HG03439 (cell line): ENCODE results near the gene CERS1.

Experiments used
- ATAC-seq: cut with Tn5 transposase; IDR thresholded peaks from one replicate; pipeline ENCODE4 v1.9.1; 2021; ENCODE audit warnings: mild to moderate bottlenecking, moderate library complexity; ENCODE audit not compliant: unreplicated experiment

Gene CERS1

DNA sequence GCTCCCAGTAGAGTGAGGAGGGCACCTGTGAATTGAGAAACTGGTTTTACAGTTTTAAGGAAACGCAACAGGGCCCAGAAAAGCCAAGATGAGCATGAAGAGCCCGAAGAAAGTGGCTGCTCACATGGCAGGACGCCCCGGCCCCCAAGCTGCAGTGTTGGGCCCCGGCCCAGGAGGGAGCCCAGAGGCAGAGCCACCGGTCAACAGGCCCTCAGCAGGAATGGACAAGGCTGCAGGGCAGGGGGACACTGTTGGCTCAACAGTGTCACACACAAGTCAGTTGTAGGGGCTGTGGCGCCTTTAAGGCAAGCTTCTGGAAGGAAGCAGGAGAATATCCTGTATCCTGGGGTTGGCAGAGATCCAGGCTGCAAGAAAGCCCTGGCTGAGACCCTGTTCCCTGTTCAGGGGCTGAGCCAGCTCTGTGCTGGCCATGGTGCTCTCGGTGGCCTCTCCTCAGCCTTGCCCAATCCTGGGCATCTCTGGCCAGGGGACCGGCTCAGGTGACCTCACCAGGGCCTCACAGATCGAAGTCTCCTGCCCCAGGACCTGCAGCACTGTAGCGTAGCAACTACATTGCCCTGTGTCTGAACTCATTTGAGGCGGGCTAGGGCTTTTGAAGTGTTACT, 36.2 kb downstream of the CERS1 start:
- ATAC-seq, result no peak

DNA sequence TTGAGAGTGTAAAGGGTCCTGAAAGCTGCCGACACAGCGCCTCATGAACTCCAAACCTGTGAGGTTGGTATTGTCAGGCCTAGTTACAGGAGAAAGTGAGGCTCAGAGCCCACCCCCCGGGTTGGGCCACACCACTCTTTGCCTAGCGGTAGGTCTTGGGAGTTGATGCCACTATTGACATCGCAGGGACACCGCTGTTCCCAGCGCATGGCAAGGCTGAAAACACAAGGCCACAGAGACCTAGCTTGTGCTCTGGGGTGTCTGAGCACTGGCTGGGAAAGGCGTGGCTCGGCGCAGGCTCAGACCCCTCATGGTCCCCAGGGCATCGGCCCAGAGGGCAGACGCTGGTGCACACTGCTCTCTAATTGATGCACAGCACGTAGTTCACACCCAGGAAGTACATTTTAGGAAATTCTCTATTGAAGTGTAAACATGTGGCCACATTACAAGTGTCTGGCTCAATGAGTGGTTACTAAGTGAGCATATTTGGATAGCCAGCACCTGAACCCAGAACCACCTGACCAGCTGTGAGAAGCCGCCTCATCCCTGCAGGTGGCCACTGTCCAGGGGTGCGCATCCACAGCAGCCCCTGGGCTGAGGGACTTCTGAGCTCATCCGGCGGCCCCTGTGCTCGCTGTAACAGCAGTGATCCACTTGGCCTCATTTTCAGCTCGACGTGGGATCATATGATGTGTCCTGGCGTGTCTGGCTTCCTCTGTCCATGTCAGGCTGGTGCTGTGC, 36.9 kb downstream of the CERS1 start:
- ATAC-seq, result no peak

DNA sequence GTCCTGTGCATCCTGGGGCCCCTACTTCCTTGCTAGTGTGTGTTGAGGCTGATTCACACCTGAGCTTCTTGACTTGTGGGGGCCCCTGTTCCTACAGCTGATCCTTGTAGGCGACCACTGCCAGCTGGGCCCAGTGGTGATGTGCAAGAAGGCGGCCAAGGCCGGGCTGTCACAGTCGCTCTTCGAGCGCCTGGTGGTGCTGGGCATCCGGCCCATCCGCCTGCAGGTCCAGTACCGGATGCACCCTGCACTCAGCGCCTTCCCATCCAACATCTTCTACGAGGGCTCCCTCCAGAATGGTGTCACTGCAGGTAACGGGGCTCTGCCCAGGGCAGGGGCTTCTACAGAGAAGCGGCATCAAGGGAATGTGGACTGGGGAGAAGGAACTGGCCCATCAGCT, 38.7 kb downstream of the CERS1 start:
- no peak for ATAC-seq

DNA sequence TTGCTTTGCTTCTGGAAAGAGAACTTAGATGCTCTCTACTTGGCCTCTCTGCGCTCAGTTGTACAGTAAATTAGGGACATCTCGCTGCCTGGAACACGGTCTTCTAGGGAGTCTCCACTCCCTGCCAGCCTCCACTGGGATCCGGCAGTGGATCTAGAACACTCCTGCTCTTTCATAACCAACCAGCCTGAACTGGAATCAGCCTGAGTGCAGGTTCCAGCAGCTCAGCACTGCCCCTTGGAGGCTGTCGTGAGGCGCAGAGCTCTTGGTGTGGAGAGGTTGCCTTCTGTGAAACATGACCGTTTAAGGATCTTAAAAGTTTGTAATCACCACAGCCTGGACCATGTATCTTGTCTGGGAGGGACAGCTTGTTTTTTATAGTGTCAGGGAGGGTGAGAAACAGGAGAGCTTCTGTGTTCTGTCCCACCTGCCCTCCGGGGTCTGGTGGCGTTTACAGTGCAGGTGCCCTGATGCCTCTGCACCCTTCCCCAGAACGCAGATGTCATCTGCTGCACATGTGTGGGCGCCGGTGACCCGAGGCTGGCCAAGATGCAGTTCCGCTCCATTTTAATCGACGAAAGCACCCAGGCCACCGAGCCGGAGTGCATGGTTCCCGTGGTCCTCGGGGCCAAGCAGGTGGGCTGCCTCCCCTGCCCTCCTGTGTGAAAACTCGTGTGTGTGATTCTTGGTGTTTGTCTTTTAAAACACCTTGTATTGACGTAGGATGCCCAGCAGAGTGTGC, 39.4 kb downstream of the CERS1 start:
- ATAC-seq, result no peak

DNA sequence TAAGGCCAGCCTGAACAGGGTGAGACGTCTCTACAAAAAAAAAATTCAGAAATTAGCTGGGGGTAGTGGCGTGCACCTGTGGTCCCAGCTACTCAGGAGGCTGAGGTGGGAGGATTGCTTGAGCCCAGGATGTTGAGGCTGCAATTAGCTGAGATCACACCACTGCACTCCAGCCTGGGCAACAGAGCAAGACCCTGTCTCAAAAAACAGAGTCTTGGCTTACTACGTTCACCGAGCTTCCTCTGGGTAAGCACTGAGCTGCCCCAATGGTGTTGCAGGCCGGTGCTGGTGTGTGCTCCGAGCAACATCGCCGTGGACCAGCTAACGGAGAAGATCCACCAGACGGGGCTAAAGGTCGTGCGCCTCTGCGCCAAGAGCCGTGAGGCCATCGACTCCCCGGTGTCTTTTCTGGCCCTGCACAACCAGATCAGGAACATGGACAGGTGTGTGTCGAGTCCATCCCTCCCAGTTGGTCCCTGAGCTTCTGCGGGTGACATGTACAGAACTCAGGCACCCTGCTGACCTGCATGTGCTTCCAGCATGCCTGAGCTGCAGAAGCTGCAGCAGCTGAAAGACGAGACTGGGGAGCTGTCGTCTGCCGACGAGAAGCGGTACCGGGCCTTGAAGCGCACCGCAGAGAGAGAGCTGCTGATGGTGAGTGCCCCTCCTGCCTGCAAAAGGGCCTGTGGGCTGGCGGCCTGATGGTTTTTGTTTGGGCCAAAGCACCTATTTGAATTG, 40.1 kb downstream of the CERS1 start:
- ATAC-seq, result no peak

DNA sequence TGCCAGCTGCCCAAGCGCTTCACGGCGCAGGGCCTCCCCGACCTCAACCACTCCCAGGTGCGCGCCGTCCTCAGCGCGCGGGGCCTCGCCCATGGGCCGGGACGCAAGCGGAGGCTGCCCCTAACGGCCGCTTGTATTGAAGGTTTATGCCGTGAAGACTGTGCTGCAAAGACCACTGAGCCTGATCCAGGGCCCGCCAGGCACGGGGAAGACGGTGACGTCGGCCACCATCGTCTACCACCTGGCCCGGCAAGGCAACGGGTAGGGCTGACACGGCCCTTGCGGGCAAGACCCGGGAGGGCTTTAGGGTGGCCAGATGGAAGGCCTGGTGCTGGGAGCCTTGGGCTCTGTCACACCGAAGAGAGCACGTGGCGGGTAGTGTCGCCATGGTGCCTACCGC, 41.0 kb downstream of the CERS1 start:
- no peak for ATAC-seq

DNA sequence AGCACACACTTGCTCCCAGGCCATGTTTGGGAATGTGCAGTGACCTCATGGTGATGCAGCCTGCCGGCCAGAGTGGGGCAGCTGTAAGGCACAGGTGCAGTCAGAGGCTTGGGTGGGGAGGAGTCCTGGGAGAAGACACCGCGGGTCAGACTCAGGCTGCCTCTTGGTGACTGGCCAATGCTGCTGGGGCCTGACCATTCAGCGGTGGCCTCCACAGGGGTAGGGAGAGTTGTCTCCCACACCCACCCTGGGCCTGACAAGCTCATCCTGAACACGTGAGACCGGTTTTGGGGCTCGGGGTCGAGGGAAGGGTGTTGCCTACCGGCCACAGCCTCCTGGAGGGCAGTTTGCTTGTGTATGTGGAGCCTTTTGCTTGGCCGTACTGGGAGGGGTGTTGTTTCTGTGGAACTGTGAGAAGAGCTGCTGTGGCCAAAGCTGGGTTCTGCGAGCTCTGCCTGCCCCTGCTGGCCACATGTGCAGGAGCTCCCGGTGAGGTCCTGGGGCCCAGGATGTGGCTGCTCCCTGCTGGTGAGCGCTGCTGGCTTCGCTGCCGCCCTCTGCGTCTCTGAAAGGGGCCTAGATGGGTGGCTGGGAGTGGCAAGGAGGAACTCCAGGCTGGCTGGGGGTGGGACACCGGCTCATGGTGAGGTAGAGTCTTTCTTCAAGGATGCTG, 42.1 kb downstream of the CERS1 start:
- ATAC-seq, result no peak

DNA sequence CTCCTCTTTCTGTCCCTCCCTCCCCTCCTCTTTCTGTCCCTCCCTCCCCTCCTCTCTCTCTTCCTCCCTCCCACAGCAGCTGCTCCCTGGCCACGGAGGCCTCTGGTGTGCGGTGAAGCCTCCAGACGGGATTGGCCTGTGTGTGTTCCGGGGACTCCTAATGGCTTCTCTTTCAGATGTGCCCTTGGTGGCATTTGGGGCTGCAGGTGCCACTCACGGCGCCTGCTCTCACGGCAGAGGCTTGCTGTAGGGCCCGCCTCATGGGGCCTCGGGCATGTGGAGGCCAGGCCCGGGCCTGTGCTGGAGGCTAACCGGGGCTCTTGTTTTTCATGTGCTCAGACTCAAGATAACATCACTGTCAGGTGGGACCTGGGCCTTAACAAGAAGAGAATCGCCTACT, 43.3 kb downstream of the CERS1 start:
- no peak for ATAC-seq

DNA sequence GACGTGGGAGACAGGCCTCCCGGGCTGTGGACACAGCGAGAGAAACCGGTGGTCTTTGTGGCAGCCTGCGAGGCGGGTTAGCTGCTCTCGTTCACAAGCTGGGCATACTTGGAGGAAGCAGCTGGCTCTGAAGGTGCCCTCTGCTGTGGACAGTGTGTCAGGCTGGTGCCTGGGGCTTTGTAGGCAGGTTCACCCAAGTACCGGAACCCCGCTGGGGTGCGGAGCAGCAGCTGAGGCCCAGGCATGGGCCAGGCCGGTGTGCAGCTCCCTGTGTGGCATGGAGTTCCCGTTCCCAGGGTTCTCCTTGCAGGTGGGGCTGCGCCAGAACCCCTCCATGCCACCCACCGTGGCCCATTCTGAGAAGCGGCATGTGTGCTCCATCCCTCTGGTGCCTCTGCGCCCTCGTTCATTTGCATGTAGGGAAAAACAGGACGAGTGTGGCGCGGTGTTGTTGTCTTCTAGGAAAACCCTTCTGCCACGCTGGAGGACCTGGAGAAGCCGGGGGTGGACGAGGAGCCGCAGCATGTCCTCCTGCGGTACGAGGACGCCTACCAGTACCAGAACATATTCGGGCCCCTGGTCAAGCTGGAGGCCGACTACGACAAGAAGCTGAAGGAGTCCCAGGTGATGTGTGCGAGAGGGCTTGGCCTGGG, 44.2 kb downstream of the CERS1 start:
- no peak for ATAC-seq

DNA sequence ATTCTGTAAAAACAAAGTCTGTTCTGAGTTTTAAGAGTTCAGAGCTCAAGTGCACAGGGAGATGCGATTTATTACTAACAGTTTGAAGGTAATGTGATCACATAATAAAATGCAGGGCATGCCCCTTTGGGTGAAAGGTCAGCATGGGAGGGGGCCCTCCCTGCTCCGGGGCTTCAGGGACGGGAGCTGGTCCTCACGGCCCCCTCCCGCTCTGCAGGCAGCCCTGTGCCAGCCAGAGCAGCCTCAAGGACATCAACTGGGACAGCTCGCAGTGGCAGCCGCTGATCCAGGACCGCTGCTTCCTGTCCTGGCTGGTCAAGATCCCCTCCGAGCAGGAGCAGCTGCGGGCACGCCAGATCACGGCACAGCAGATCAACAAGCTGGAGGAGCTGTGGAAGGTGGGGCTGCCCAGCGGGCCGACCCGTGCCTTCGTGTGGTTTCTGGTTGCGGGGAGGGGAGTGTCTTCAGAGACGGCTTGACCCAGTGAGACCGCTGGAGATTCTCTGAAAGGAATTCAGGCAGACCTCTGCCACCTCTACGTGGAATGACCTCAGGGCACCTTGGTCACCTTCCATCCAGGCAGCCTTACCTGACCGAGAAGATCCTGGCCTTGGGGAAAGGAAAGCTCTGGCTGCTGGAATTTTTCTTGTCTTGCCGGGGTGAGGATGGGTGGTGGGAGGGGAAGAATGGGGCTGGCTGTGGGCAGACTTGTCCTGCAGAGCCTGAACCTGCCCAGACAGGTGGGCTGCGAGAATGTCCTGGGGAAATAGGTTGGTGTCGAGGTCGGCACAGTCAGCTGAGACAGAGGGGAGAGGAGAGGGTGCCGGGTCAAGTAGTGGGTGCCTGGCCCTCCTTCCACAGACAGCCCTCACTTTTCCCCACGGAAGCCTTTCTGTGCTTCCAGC, 45.2 kb downstream of the CERS1 start:
- ATAC-seq, result no peak

DNA sequence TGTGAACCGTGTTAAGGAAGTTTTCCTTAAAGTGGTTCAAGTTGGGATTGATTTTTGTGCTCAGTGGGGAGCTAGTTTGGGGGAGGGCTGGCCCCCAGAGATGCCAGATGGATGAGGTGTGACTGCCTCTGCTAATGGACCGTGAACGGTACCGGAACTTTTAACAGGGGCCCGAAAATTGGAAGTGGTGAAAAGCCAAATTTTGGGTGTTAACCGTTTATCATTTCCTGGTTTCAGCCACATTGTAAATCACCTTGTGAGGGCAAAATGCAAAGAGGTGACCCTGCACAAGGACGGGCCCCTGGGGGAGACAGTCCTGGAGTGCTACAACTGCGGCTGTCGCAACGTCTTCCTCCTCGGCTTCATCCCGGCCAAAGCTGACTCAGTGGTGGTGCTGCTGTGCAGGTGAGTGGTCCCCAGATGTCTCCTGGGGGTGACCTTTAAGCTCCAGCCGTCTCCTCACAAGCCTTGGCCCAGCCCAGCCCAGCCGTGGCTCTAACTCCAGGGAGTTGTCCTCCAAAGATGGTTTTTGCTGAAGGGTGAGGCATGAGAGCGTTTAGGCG, 46.0 kb downstream of the CERS1 start:
- no peak for ATAC-seq

DNA sequence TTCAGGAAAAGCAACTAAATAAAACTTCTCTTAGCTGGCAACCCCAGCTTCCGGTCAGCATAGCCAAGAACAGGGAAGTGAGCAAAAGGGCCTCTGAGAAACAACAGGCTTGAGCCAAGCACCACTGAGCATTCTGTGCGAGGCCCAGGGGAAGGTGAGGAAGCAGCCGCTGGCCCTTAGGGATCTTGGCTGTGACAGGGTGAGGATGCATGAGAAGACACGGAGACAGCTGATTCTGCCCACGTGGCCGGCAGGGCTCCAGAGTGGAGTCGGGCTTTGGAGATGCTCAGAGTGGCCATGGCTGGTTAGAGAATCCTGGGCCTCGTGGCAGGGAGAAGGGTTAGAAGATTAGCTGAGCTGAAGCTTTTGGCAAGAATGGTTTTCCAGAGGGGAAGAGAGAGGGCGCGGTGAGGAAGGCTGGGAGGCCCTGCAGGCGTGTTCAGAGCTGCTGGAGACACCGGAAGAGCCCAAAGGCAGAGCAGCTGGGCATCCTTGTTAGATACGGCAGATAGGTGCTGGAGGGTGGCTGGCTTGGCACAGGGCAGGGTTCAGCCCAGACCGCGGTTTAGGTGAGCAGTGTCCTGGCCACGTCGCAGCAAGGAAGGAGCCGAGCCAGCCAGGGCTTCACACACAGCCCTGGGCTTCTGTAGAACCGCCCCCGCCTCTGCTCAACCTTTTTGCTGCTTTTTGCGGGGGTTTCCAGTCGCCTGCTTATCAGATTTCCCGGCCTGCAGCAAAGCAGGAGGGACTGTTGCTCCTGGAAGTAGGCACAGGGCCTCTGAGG, 46.9 kb downstream of the CERS1 start:
- ATAC-seq, result no peak

DNA sequence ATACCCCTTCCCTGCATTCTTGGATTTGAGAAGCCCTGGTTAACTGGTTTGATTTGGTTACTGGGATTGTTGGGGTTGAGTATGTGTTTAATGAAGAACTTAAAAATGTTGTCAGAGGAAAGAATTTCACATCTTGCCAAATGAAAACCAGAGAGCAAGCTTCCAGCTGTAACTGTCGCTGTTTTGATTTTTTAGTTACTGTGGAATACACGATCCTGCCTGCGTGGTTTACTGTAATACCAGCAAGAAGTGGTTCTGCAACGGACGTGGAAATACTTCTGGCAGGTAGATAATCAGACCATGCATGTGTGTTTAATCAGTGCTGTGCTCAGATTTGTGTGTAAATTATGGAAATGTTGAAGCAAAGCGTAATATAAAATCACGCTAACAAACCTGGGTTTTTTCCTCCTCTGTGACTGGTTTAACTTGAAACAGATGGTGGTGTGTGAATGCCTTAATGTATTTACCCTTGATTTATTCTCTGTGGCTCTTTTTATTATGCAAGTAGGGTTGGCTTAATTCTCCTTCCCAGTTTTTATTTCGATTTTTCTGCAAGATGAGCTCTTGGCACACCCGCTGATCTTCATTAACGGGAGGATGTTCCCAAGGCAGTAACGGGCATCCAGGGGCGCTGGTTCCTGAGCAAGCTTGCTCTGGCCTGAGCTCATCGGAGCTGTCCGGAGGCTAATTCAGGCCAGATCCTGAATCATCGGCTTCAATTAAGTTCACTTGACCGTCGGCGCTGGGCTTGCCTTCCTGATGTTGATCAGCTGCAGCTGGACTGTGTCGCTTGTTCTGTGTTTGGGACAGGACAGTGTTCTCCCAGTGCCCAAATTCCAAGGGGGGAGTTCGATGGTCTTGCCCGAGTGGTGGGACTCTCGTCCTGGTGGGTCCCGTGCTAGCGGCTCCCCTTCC, 48.2 kb downstream of the CERS1 start:
- ATAC-seq, result no peak

DNA sequence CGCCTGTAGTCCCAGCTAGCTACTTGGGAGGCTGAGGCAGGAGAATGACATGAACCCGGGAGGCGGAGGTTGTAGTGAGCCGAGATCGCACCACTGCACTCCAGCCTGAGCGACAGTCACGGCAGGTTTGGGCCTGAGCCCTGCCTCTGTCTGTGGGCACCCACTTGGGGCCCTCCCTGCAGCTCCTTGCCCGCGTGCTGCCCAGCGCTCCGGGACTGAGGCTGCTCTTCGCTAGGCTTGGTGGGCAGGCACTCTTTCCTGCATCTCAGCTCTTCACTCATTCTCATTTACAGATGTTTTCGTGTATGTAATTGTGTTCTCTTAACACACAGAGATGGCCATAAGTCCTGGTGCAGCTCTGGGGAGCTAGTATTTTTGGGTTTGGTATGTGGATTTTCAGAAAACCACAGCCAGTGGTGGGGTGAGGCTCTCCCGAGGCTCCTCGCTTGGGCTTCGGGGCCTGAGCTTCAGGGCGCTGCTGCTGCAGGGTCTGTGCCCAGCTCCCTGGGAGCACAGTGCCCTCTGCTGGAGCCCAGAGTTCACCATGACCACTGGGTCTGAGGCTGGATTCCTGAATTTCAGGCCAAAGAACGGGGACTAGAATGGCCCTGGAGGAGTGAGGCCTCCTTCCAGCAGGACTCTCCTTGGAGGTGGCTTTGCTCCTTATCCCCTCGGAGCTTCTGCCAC, 49.0 kb downstream of the CERS1 start:
- no peak for ATAC-seq

DNA sequence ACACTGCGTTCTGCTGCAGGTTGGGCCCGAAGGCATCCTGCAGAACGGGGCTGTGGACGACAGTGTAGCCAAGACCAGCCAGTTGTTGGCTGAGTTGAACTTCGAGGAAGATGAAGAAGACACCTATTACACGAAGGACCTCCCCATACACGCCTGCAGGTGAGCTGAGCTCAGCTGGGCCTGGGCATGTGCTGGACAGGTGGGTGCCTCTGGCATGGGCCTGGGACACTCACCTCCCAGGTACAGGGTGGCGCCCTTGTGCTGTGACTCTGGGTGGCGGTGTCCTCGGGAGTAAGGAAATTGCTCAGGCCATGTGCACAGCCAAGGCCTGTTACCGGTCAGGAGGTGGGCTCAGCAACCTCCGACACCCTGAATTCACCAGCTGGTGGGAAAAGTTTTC, 50.0 kb downstream of the CERS1 start:
- ATAC-seq, result no peak

DNA sequence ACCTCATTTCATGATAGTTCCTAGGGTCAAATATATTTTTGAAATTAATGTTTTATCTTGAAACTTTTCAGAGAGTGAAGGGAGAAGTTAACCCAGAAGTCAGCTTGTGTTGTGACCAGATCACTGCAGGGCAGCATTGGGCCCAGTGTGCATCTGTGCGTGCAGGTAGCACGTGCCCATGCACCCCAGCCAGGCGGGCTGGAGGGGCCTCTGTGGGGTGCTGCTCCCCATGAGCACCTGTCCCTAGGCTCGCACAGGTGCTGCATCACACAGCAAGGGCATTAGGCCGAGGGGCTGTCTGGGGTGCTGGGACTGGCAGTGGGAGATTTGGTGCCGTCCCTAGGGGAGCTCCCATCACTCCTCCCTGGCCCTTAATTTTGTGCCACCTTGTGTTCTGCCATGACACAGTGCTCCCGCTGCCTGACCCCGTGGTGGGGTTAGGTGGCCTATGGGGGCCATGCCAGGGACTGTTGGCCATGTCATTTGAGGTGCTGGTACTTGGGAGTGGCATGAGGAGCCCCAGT, 51.1 kb downstream of the CERS1 start:
- ATAC-seq, result no peak
